WERI-Rb-1 (cell line): Measurements from ENCODE around the gene OR6C74.

ENCODE experiments used
- DNase-seq: peaks from one replicate; pipeline ENCODE4 v3.0.0-alpha.2; 2020
- H3K27ac ChIP-seq: fragments of 250-450 bp; sonication (Bioruptor Pico); 2 replicates; pipeline ENCODE4 v1.5.1; 2020; ENCODE audit warnings: mild to moderate bottlenecking, moderate library complexity
- H3K27me3 ChIP-seq: fragments of 250-450 bp; sonication (Bioruptor Pico); 2 replicates; pipeline ENCODE4 v1.5.1; 2021; ENCODE audit warnings: mild to moderate bottlenecking, low read depth, moderate library complexity; ENCODE audit not compliant: insufficient read depth, severe bottlenecking
- H3K36me3 ChIP-seq: fragments of 250-450 bp; sonication (Bioruptor Pico); 2 replicates; pipeline ENCODE4 v1.5.1; 2020; ENCODE audit warnings: mild to moderate bottlenecking, moderate library complexity
- H3K4me3 ChIP-seq: 2 replicates; pipeline ENCODE4 v1.5.1; 2011; ENCODE audit warnings: low read depth, mild to moderate bottlenecking, control low read depth, low read length
- H3K9me3 ChIP-seq: fragments of 250-450 bp; sonication (Bioruptor Pico); 2 replicates; pipeline ENCODE4 v1.5.1; 2021; ENCODE audit warnings: mild to moderate bottlenecking, moderate library complexity; ENCODE audit not compliant: severe bottlenecking
- TF ChIP-seq, protein P1 (sequence below): IDR thresholded peaks from 2 replicates; pipeline ENCODE4 v1.5.1; 2011; ENCODE audit warnings: low read depth, mild to moderate bottlenecking, control low read depth, inconsistent platforms, low read length

OR6C74 gene

GRCh38 chr12:55244309-55244708 is at the start of gene OR6C74:
Gene OR6C74, plus strand, starts transcription at chr12:55244609. Its CDS starts 2,679 bp downstream, at chr12:55247288.
- Histone ChIP-seq H3K27me3 (peaks cover 45% of the 10 kb centered on the region), H3K36me3 (no peaks in the 10 kb centered on the region), H3K4me3 (no peak within 1 kb of the TSS), H3K9me3 (no peaks in the 10 kb centered on the region), H3K27ac (no peak within 1 kb of the TSS)
- TF ChIP-seq, protein P1, sequence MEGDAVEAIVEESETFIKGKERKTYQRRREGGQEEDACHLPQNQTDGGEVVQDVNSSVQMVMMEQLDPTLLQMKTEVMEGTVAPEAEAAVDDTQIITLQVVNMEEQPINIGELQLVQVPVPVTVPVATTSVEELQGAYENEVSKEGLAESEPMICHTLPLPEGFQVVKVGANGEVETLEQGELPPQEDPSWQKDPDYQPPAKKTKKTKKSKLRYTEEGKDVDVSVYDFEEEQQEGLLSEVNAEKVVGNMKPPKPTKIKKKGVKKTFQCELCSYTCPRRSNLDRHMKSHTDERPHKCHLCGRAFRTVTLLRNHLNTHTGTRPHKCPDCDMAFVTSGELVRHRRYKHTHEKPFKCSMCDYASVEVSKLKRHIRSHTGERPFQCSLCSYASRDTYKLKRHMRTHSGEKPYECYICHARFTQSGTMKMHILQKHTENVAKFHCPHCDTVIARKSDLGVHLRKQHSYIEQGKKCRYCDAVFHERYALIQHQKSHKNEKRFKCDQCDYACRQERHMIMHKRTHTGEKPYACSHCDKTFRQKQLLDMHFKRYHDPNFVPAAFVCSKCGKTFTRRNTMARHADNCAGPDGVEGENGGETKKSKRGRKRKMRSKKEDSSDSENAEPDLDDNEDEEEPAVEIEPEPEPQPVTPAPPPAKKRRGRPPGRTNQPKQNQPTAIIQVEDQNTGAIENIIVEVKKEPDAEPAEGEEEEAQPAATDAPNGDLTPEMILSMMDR: no peak
- DNase-seq: no peak

GRCh38 chr12:55220725-55221124 is 23.7 kb upstream of the OR6C74 start, which contains the start of gene OR10A7:
Gene OR10A7, plus strand, starts transcription at chr12:55221025. Its CDS starts 0 bp downstream, at chr12:55221025.
- H3K4me3 ChIP-seq: no peak within 1 kb of the TSS
- no peaks in the 10 kb centered on the region for H3K9me3 ChIP-seq
- no peak within 1 kb of the TSS for H3K27ac ChIP-seq
- H3K27me3 ChIP-seq: peaks cover 40% of the 10 kb centered on the region
- DNase-seq: no peak
- H3K36me3 ChIP-seq: no peaks in the 10 kb centered on the region
- TF ChIP-seq, protein P1: no peak

DNA sequence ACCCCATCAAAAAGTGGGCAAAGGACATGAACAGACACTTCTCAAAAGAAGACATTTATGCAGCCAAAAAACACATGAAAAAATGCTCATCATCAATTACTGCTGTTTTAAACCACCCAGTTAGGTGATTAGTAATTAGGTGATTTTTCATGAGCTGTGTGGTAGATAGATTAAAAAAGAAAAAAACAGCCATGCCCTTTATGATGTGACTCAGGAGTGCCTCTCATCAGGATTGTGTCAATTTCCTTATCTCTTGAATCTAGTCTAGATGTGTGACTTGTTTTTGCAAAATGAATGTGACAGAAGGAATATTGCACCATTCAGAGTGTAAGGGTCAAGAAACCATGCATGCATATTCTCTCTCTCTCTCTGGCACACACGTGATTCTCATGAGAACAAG is 17.9 kb upstream of the OR6C74 start:
- Histone ChIP-seq H3K9me3 (no peaks in the 10 kb centered on the region), H3K4me3 (no peak overlapping the region), H3K27me3 (peaks cover 26% of the 10 kb centered on the region), H3K27ac (no peak overlapping the region), H3K36me3 (no peaks in the 10 kb centered on the region)
- TF ChIP-seq, protein P1: no peak
- no peak for DNase-seq

DNA sequence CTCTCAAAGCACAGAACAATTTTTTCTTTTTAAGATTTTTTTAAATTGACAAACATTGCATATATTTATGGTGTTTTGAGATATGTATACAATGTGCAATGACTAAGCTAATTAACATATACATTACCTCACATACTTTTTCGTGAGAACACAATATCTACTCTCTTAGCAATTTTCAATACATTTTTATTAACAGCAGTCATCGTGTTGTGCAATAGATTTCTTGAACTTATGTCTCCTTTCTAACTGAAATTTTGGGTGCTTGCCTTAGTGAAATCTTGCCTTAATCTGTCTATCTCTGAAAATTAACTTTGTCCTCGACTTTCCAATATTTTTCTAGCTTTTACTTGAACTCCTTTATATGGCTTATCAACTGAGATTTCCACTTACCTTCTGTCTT is 16.8 kb upstream of the OR6C74 start:
- H3K9me3 ChIP-seq: no peaks in the 10 kb centered on the region
- TF ChIP-seq, protein P1: no peak
- no peak for DNase-seq
- no peaks in the 10 kb centered on the region for H3K36me3 ChIP-seq
- peaks cover 22% of the 10 kb centered on the region for H3K27me3 ChIP-seq
- no peak overlapping the region for H3K4me3 ChIP-seq
- no peak overlapping the region for H3K27ac ChIP-seq

DNA sequence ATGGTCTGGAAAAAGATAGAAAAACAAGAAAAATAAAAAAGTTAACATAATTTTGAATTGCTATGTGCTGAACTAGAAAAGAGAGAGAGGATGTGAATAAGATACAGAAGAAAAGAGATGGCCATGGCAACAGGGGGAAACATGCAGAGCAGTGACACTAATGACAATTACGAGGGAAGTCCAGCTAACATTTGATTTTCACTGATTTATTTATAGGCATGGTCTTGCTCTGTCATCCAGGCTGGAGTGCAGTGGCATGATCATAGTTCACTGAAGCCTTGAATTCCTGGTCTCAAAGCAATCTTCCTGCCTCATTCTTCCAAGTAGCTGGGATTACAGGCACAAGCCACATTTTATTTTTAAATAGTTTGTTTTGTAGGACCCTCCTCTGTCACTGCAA is 1.8 kb downstream of the OR6C74 start:
- no peaks in the 10 kb centered on the region for H3K9me3 ChIP-seq
- no peak for DNase-seq
- peaks cover 46% of the 10 kb centered on the region for H3K27me3 ChIP-seq
- no peaks in the 10 kb centered on the region for H3K36me3 ChIP-seq
- H3K27ac ChIP-seq: no peak overlapping the region
- H3K4me3 ChIP-seq: no peak overlapping the region
- TF ChIP-seq, protein P1: no peak

- Histone ChIP-seq H3K9me3 (no peaks in the 10 kb centered on the region), H3K27ac (no peak overlapping the region), H3K27me3 (peaks cover 42% of the 10 kb centered on the region), H3K36me3 (no peaks in the 10 kb centered on the region), H3K4me3 (no peak overlapping the region)
- DNase-seq: no peak
- TF ChIP-seq, protein P1: no peak
Observed at GRCh38 chr12:55250944-55251343, 6.5 kb downstream of the OR6C74 start.
